NOMO-1 treated with DMSO at 0.1 percent for 48 hours (cell line): Measurements from ENCODE around the gene DNAAF1.
"Not testable (repeated sequence)": the region's sequence is repeated elsewhere in the genome, so short reads cannot be mapped to it uniquely, and the experiment has no call there.

Experiments used
- DNase-seq: peaks from one replicate; lab custom pipeline; 2025; ENCODE audit not compliant: unreplicated experiment; lab: John Stamatoyannopoulos, UW

DNAAF1 gene

GRCh38 chr16:84205123-84205522, 60.0 kb downstream of the DNAAF1 start:
- DNase-seq: not testable (repeated sequence)

GRCh38 chr16:84205976-84206691, 61.0 kb downstream of the DNAAF1 start:
- DNase-seq: no peak

DNA sequence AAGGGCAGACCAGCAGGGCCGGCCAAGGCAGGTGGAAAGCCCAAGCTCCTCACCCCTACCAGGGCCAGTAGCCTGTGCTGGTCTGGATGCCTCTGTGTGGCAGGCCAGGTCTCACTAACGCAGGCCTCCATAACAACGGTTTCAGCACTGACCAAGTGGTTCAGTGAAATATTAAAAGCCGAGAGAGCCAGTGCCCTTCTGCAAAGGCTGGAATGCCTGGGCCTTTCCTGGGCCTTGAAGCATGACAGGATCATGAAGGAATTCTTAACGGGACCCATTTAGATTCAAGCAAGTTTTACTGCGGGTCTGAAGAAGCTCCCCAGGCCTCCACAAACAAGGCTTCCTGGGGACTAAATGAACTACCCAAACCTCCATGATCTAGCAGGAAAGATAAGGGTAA, 62.1 kb downstream of the DNAAF1 start:
- DNase-seq: no peak

DNA sequence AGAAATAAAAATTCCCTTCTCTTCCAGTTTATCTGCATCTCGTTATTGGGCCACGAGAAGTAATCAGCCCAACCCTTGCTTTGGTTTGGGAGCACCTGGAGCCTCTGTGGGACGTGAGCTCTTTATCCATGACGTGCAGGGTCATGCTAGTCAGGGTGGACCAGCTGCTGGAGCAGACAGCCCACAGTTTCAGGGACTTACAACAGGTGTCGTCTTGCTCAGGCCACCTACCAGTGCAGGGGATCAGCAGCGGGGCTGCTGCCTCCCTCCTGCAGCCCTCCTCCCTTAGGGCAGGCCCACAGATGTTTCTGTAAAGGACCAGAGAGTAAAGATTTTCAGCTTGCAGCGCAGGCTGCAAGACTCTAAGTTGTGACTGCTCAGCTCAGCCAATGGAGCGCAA, 62.8 kb downstream of the DNAAF1 start:
- no peak for DNase-seq

- no peak for DNase-seq
These were observed 64.9 kb downstream of the DNAAF1 start for GRCh38 chr16:84209989-84210388.

- no peak for DNase-seq
These were observed 67.0 kb downstream of the DNAAF1 start for GRCh38 chr16:84212154-84212553.

DNA sequence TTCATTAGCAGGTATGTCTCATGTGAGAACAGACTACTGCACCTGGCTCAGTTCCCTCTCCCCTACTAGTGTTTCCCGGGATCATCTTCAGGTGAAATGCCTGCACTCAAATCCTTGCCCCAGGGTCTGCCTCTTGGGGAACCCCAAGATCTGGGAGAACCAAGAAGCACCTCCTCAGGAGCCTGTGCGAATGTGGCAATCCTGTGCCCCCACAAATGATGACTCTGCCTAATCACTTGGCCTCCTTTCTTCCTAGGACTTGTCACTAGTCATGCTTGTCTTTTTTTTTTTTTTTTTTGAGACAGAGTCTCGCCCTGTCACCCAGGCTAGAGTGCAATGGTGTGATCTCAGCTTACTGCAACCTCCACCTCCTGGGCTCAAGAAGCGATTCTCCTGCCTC, 67.5 kb downstream of the DNAAF1 start:
- no peak for DNase-seq

- DNase-seq: peak; percentile 30
These were observed 69.5 kb downstream of the DNAAF1 start for GRCh38 chr16:84214451-84215066.

- no peak for DNase-seq
These were observed 70.4 kb downstream of the DNAAF1 start for GRCh38 chr16:84215531-84215930.

DNA sequence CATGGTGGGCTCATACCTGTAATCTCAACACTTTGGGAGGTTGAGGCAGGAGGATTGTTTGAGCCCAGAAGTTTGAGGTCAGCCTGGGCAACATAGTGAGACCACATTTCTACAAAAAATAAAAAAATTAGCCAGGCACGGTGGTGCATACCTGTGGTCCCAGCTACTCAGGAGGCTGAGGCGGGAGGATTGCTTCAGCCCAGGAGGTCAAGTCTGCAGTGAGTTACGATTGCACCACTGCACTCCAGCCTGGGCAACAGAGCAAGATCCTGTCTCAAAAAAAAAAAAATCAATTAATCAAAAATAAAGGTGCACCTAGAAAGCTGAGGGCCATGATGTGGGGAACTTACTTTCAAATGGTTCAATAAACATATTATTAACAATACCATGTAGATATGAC, 71.0 kb downstream of the DNAAF1 start:
- not testable (repeated sequence) for DNase-seq

- DNase-seq: no peak
These were observed 73.2 kb downstream of the DNAAF1 start for GRCh38 chr16:84218176-84218823.

DNA sequence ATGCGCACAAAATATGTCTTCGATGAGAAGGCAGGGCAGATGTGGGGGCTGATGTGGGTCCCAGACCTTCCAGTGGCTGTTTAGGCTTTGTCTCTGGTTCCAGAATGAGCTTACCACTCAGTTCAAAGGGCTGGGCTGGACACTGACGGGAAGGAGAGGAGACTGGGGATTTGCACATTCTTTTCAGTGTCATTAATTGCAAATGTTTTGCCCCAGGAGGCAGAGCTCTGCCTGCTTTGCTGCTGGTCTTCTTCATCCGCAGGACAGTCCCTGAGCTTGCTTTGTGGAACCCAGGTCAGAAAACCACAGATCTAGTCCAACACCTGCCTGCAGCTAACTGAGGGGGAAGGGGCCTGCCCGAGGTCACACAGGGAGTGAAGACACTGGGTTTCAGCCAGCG, 73.8 kb downstream of the DNAAF1 start:
- no peak for DNase-seq

GRCh38 chr16:84220851-84221250, 75.7 kb downstream of the DNAAF1 start:
- DNase-seq: no peak

DNA sequence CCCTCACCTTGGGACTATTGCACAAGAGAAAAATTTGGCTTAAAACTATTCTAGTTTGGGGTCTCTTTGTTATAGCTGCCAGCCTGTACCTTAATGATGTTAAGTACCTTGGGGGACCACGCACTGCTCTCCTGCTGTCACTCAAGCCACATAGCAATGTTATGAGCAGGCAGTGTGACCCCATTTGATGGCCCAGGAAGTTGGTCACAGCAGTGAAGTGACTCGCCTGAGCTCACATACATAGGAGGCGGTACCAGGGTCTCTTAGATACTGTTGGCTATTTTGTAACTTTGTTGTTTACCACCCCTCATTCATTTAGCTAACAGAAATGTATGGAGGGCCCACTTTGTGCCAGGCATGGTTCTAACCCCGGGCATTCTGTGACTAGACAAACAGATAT, 78.3 kb downstream of the DNAAF1 start:
- no peak for DNase-seq

DNA sequence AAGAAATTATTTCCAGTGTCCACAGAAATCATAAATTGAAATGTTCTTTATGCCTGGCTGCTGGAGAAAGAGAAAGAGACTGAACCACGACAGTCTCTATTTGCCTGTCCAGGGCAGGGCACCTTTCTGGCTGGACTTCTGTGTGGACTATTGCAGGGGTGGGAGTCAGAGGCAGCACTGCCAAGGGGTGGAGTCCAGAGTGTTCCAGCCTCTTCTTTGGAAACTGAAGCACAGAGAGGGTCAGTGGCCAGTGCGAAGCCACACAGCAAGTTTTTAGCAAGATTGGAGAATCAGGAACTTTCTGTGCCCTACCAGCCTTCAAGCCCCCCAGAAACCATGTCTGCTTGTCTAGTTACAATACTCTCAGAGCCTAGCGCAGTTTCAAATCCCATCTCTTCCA, 79.4 kb downstream of the DNAAF1 start:
- no peak for DNase-seq

- no peak for DNase-seq
These were observed 80.0 kb downstream of the DNAAF1 start for GRCh38 chr16:84225126-84225525.

DNA sequence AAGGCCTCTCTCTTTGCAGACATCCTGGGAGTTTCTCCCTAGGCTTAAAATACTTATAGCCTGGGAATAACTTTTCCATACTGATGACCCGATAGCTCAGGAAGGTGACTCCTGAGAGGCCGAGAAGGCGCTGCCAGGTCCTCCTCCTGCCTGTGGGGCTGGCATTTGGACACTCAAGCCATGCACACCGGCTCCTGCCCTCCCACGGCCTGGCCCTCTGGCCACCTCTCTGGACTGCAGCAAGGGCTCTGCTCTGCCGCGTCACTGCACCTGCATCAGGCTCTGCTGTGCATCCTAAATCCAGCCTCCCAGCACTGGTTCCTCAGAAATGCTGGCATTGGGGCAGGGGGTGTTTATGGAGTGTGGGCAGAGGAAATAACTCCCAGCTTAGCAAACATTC, 80.5 kb downstream of the DNAAF1 start:
- DNase-seq: no peak

- no peak for DNase-seq
These were observed 80.9 kb downstream of the DNAAF1 start for GRCh38 chr16:84226026-84226425.
